GM19455 (cell line): ENCODE results near the gene FKBP5.
"Not testable (repeated sequence)": the region's sequence is repeated elsewhere in the genome, so short reads cannot be mapped to it uniquely, and the experiment has no call there.

Experiments
- ATAC-seq: cut with Tn5 transposase; IDR thresholded peaks from one replicate; pipeline ENCODE4 v1.9.1; 2021; ENCODE audit not compliant: unreplicated experiment

The FKBP5 gene

GRCh38 chr6:35691027-35691824 is 2.5 kb upstream of the FKBP5 start:
- ATAC-seq = no peak

- no peak for ATAC-seq
These were observed 1.8 kb upstream of the FKBP5 start for GRCh38 chr6:35690484-35690883.

DNA sequence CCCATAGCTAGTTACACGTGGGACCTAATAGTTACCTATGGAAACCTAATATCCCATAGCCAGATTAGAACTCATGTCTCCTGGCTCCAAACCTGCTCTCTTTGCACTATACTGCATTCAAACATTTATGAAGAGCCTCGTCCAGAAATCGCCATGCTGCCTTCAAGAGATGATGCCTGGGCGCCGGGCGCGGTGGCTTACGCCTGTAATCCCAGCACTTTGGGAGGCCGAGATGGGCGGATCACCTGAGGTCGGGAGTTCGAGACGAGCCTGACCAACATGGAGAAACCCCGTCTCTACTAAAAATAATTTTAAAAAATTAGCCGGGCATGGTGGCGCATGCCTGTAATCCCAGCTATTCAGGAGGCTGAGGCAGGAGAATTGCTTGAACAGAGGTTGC is 1.3 kb upstream of the FKBP5 start:
- not testable (repeated sequence) for ATAC-seq

DNA sequence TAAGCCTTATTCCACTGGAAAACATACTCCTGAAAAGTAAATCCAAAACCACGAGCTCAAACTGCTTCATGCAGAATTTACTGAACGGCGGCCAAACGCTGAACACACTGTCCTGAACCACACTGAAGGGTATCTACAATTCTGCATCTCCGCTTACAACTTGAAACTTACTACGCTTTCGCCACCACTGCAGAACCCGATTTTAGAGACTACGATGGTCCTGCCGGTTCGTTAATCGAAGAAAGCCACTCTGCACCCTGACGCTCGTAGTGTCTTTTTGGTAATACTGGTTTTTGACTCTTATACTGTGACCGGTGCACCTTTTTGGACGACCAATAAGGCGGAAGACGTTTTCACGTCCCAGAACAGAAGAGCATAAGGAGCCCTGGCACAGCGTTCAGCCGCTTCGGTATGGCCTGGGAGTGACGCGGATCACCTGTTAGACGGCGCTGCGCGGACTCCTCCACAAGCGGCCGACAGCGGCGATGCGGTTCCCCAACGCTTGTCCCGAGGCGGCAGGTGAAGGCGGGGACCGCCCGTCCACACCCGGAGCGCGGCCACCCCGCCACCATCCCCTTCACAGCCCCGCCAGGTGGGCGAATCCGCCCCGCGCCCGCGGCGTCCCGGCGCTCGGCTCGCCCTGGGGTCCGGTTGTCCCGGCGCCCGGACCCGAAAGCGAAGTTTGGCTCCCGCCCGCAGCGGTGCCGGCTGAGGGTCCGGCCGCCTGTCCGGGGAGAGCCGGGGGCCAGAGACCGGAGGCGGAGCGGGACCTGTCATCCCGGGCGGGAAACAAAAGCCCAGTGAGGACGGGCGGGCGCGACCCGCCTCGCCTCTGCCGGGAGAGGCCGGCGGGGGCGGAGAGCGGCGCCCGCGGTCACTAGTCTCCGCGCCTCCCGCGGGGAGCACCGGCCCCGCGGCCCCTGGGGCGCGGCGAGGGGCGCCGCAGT is 784 bp downstream of the FKBP5 start:
- peak; percentile 44 for ATAC-seq

- ATAC-seq = no peak
These were observed 1.7 kb downstream of the FKBP5 start for GRCh38 chr6:35686873-35687555.

GRCh38 chr6:35686436-35686835 is 2.3 kb downstream of the FKBP5 start:
- ATAC-seq = no peak

DNA sequence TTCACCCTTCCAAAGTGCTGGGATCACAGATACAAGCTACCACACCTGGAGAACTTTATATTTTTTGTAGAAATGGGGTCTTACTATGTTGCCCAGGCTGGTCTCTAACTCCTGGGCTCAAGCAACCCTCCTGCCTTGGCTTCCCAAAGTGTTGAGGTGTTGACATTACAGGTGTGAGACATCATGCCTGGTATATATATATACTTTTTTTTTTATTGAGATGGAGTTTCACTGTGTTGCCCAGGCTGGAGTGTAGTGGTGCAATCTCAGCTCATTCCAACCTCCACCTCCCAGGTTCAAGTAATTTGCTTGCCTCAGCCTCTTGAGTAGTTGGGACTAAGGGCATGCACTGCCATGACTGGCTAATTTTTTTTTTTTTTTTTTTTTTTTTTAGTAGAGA is 5.4 kb downstream of the FKBP5 start:
- no peak for ATAC-seq

- ATAC-seq = no peak
These were observed 7.4 kb downstream of the FKBP5 start for GRCh38 chr6:35681298-35681697.

DNA sequence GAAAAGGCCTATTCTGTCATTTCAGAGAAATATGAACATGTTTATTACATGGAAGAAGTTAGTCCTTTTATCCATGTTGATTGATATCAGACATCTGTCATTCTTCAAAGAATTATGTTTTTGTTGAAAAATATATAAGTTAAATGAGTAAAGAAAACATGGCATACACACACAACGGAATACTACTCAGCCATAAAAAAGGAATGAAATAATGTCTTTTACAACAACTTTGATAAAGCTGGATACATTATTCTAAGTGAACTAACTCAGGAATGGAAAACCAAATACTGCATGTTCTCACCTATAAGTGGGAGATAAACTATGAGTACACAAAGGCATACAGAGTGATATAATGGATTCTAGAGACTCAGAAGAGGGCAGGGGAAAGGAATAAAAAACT is 9.3 kb downstream of the FKBP5 start:
- ATAC-seq = no peak

GRCh38 chr6:35678814-35679213 is 9.9 kb downstream of the FKBP5 start:
- no peak for ATAC-seq

- no peak for ATAC-seq
These were observed 10.6 kb downstream of the FKBP5 start for GRCh38 chr6:35678021-35678654.

GRCh38 chr6:35677456-35677855 is 11.3 kb downstream of the FKBP5 start:
- ATAC-seq = no peak

- no peak for ATAC-seq
These were observed 12.8 kb downstream of the FKBP5 start for GRCh38 chr6:35675871-35676459.

DNA sequence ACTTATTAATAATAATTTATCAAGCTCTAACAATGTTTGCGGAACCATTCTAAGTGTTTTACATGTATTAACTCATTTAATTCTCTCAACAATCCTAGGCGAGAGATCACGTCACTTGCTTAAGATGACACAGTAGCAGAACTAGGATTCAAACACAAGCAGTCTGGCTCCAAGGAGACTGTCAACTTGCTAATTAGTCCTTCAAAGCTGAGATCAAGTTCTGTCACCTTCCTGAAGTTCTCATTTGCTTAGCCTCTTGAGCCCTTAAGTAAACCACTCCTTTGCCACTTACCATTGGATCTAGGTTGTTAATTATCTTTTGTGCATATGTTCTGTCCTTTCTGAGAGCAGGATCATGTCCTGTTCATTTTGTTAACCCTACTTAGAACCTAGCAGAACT is 14.1 kb downstream of the FKBP5 start:
- no peak for ATAC-seq

GRCh38 chr6:35673755-35674154 is 15.0 kb downstream of the FKBP5 start:
- no peak for ATAC-seq

- not testable (repeated sequence) for ATAC-seq
These were observed 15.4 kb downstream of the FKBP5 start for GRCh38 chr6:35673284-35673666.

- ATAC-seq = not testable (repeated sequence)
These were observed 18.3 kb downstream of the FKBP5 start for GRCh38 chr6:35670453-35670852.

DNA sequence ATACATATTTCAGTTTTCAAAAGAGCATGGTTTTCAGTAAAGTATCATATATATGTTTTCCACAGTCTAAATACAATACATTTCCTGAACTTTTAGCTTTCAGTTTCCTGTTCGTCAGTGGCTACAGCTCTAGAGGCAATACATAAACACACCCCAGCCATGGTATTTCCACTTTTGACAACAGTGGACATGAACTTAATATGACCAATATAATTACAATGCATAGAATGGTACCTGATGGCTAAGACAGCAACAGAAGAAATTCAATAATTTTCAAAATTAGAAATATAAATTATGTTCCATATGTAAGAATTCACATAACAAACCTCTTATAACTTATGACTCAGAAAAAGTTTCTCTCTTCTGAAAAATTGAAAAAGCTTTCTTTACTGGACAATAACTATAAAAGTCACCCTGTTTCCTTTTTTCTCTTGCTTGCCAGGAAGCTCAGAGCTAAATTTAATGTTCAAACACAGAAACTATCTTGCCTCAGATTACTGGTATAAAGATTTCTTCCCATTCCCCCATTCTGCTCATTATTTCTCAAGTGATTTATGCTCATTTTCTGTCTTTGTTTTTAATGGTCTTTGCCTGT is 19.2 kb downstream of the FKBP5 start:
- no peak for ATAC-seq

- ATAC-seq = no peak
These were observed 19.8 kb downstream of the FKBP5 start for GRCh38 chr6:35668744-35669450.

DNA sequence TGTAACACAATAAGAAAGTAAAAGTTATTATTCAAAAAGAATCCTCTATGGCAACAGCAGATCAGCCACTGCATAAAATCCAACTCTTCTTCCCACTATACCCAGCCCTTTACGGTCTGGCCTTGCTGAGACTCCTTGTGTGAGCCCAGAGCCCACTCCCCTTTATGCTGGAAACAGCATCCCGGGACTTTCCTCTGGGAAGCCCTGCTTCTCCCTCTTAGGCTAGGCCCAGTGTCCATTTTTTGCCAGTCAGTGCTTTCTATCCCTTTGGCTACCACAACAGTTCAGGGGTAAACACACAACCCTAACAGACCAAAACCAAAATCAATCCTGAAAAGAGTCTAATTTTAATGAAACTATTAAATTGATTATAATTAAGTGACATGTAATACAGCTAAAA is 20.6 kb downstream of the FKBP5 start:
- ATAC-seq = no peak
